ENCODE data around the gene EML6.
"Not testable (repeated sequence)": the region's sequence is repeated elsewhere in the genome, so short reads cannot be mapped to it uniquely, and the experiment has no call there.

EML6 gene

DNA sequence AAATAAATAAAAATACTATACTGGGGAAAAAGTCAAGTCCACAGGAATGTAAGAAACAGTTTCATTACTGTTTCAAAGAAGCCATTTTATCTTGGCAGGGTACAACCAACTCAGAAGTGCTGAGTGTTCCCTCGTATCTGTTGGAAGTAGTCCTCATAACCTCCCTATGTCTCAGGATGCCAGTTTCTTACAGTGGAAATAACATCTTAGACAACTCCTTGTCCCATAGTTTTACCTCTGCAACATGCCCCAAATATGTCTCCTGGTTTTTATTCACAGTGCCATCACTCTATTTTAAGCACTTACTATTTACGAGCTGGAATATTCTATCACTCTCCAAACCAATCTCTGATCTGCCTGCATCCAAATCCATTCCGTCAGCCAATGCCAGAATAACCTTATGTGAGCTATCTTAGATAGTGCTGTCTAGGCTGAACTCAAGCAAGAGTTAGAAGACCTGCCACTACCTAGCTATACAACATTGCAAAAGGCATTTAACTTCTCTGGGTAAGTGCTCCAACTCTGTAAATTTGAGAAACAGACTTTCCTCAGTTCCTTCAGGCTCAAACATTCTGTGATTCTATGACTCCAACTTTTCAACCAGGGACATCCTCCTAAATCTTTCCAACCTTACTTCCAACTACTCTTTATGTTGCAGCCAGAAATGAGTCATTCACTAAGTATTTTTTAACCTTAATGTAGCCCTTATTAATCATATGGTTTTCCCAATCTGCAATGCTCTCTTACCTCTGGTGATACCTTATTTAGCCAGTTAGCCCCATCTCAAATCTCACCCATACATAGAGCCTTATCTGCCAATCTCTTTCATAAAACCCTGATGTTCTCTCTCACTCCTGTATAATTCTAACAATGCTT, 260.1 kb downstream of the EML6 start:
- no peak overlapping the region for H3K4me3 ChIP-seq (ENCODE audit: low read depth, low read length)
- DNase-seq (ENCODE audit: low read depth), result peak; percentile 13
- in situ Hi-C loops (cut with HindIII; ENCODE audit: low sequenced_read_pairs), result no loop called here
- TF ChIP-seq, protein P1, sequence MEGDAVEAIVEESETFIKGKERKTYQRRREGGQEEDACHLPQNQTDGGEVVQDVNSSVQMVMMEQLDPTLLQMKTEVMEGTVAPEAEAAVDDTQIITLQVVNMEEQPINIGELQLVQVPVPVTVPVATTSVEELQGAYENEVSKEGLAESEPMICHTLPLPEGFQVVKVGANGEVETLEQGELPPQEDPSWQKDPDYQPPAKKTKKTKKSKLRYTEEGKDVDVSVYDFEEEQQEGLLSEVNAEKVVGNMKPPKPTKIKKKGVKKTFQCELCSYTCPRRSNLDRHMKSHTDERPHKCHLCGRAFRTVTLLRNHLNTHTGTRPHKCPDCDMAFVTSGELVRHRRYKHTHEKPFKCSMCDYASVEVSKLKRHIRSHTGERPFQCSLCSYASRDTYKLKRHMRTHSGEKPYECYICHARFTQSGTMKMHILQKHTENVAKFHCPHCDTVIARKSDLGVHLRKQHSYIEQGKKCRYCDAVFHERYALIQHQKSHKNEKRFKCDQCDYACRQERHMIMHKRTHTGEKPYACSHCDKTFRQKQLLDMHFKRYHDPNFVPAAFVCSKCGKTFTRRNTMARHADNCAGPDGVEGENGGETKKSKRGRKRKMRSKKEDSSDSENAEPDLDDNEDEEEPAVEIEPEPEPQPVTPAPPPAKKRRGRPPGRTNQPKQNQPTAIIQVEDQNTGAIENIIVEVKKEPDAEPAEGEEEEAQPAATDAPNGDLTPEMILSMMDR (IDR thresholded peaks at IDR 0.05; ENCODE audit: low read depth, low read length, missing control alignments), result no peak

DNA sequence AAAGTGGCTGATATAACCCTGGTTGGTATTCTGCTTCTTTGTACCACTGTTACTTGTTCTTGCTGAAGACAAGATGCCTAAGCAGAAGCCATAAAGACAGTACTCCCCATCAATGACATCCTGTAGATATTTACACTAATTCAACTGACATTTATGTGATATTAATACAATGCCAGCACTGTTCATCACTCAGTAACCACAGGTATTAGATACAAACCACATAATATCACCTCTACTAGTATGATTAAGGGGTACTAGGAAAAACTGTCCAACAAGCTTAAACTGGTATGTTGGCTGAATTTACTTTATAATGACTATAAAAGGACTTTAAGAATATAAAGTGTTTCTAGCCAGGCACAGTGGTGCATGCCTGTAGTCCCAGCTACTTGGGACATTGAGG, 261.0 kb downstream of the EML6 start:
- no peak overlapping the region for H3K4me3 ChIP-seq (ENCODE audit: low read depth, low read length)
- TF ChIP-seq, protein P1 (IDR thresholded peaks at IDR 0.05; ENCODE audit: low read depth, low read length, missing control alignments), result no peak
- no peak for DNase-seq (ENCODE audit: low read depth)
- in situ Hi-C loops (cut with HindIII; ENCODE audit: low sequenced_read_pairs), result no loop called here

- DNase-seq (ENCODE audit: low read depth), result no peak
- no peak overlapping the region for H3K4me3 ChIP-seq (ENCODE audit: low read depth, low read length)
- TF ChIP-seq, protein P1 (IDR thresholded peaks at IDR 0.05; ENCODE audit: low read depth, low read length, missing control alignments), result no peak
- in situ Hi-C loops (cut with HindIII; ENCODE audit: low sequenced_read_pairs), result no loop called here
Observed at GRCh38 chr2:54986264-54986663, 262.8 kb downstream of the EML6 start.

DNA sequence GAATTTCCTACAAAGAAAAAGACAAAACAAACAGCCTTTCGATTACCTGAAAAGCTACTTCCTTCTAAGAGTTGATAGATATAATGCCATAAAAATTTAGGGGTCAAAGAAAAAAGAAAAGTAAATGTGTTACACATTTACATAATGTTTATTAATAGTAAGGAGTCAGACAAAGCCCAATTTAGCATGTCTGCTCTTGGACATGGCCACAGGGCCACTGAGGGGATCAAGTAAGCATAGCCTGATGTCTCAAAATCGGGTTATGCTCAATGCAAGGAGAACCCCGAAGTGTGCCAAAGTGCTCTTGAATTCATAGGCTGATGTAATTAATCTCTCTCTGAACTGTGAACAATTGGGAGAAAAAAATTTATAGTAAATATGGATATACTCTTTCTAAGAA, 265.1 kb downstream of the EML6 start:
- in situ Hi-C loops (cut with HindIII; ENCODE audit: low sequenced_read_pairs), result no loop called here
- DNase-seq (ENCODE audit: low read depth), result no peak
- H3K4me3 ChIP-seq (ENCODE audit: low read depth, low read length), result no peak overlapping the region
- TF ChIP-seq, protein P1 (IDR thresholded peaks at IDR 0.05; ENCODE audit: low read depth, low read length, missing control alignments), result no peak

DNA sequence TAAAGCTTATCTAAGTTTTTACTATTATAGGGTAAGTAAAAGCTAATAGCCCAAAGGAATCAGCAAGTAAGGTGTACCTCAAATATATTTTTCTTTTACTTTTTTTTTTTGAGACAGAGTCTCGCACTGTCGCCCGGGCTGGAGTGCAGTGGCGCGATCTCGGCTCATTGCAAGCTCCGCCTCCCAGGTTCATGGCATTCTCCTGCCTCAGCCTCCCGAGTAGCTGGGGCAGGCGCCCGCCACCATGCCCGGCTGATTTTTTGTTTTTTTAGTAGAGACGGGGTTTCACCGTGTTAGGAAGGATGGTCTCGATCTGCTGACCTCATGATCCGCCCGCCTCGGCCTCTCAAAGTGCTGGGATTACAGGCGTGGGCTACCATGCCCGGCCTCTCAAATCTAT, 267.2 kb downstream of the EML6 start:
- in situ Hi-C loops (cut with HindIII; ENCODE audit: low sequenced_read_pairs); DNase-seq (ENCODE audit: low read depth); H3K4me3 ChIP-seq (ENCODE audit: low read depth, low read length): not testable (repeated sequence)

GRCh38 chr2:54995553-54995952, 272.1 kb downstream of the EML6 start:
- TF ChIP-seq, protein P1 (IDR thresholded peaks at IDR 0.05; ENCODE audit: low read depth, low read length, missing control alignments), result no peak
- DNase-seq (ENCODE audit: low read depth), result no peak
- no peak overlapping the region for H3K4me3 ChIP-seq (ENCODE audit: low read depth, low read length)
- in situ Hi-C loops (cut with HindIII; ENCODE audit: low sequenced_read_pairs), result no loop called here

DNA sequence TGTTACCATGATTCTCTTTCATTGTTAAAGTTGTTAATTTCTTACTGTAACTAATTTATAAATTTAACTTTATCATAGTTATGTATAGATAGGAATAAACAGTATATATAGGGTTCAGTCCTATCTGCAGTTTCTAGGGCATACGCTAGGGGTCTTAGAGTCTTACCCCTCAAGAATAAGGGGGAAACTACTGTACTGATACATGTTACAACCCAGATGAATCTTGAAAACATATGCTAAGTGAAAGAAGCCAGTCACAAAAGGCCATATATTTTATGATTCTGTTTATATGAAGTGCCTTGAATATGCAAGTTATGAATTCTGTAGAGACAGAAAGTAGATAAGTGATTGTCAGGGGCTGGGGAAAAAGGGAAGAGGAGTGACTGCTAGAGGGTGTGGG, 274.4 kb downstream of the EML6 start:
- DNase-seq (ENCODE audit: low read depth), result no peak
- H3K4me3 ChIP-seq (ENCODE audit: low read depth, low read length), result no peak overlapping the region
- TF ChIP-seq, protein P1 (IDR thresholded peaks at IDR 0.05; ENCODE audit: low read depth, low read length, missing control alignments), result no peak
- in situ Hi-C loops (cut with HindIII; ENCODE audit: low sequenced_read_pairs), result no loop called here

Data from astrocyte of the cerebellum (primary cell).